Activated CD8-positive, alpha-beta memory T cell treated with anti-CD3 and anti-CD28 coated beads, Interleukin-2, amount 50 U/mL, for 48 hours (primary cell): ENCODE data around the gene OR5AR1.
"Not testable (repeated sequence)": the region's sequence is repeated elsewhere in the genome, so short reads cannot be mapped to it uniquely, and the experiment has no call there.

Source experiments
- DNase-seq: peaks from one replicate; pipeline ENCODE4 v3.0.0-alpha.2; 2020

OR5AR1 gene

GRCh38 chr11:56663386-56663785, at the start of gene OR5AR1:
OR5AR1 (plus strand) TSS chr11:56663686; CDS start chr11:56663686, 0 bp downstream.
- no peak for DNase-seq

- no peak for DNase-seq
These were observed 38.8 kb upstream of the OR5AR1 start for GRCh38 chr11:56624661-56625110.

- DNase-seq = no peak
These were observed 37.5 kb upstream of the OR5AR1 start for GRCh38 chr11:56625946-56626345.

- no peak for DNase-seq
These were observed 31.2 kb upstream of the OR5AR1 start for GRCh38 chr11:56632329-56632728.

GRCh38 chr11:56636861-56637260, 26.6 kb upstream of the OR5AR1 start:
- DNase-seq = no peak

GRCh38 chr11:56637500-56637899, 26.0 kb upstream of the OR5AR1 start:
- no peak for DNase-seq

GRCh38 chr11:56642339-56642738, 21.1 kb upstream of the OR5AR1 start, which contains the start of gene OR5AP2:
OR5AP2 (minus strand) TSS chr11:56642439; CDS start chr11:56642439, 0 bp downstream.
- DNase-seq = no peak

GRCh38 chr11:56659755-56660154, 3.7 kb upstream of the OR5AR1 start:
- no peak for DNase-seq

- no peak for DNase-seq
These were observed 7.5 kb downstream of the OR5AR1 start for GRCh38 chr11:56670984-56671383.

- DNase-seq = no peak
These were observed 25.1 kb downstream of the OR5AR1 start for GRCh38 chr11:56688554-56689100.

GRCh38 chr11:56691179-56691578, 27.7 kb downstream of the OR5AR1 start:
- not testable (repeated sequence) for DNase-seq

- DNase-seq = no peak
These were observed 29.9 kb downstream of the OR5AR1 start for GRCh38 chr11:56693428-56693827.

- DNase-seq = no peak
These were observed 35.3 kb downstream of the OR5AR1 start, which contains the start of gene OR9G1 for GRCh38 chr11:56698795-56699194. OR9G1 (plus strand) TSS chr11:56699095; CDS start chr11:56700388, 1,293 bp downstream.

- no peak for DNase-seq
These were observed 36.9 kb downstream of the OR5AR1 start for GRCh38 chr11:56700242-56700913.

GRCh38 chr11:56700914-56701485, 37.5 kb downstream of the OR5AR1 start:
- DNase-seq = no peak

GRCh38 chr11:56705784-56706396, 42.4 kb downstream of the OR5AR1 start:
- DNase-seq = no peak

- DNase-seq = no peak
These were observed 43.0 kb downstream of the OR5AR1 start for GRCh38 chr11:56706486-56706885.

- DNase-seq = no peak
These were observed 50.7 kb downstream of the OR5AR1 start for GRCh38 chr11:56714206-56714605.
